HL-60/S4 treated with retinoic acid at 250 ng/mL for 4 days and 3 days (cell line): ENCODE results near the gene PXK.
"Not testable (repeated sequence)": the region's sequence is repeated elsewhere in the genome, so short reads cannot be mapped to it uniquely, and the experiment has no call there.

Experiments
- in situ Hi-C: fragments of 300-500 bp; cut with MboI; formaldehyde crosslinking; loops from 2 replicates; pipeline ENCODE4 v1.7.0; 2022; ENCODE audit warnings: low sequenced_read_pairs

The PXK gene

DNA sequence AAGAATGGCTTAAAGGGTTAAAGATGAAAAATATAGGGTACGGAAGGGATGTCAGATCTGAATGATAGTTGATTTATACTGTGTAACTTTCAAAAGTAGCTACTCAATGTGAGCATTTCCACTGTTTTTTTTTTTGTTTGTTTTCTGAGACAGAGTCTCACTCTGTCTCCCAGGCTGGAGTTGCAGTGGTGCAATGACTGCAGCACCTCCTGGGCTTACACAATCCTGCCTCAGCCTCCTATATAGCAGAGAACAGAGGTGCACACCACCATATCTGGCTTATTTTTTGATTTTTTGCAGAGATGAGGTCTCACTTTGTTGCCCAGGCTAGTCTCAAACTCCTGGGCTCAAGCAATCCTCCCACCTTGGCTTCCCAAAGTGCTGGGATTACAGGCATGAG, 9.9 kb upstream of the PXK start:
- in situ Hi-C loops = loop anchor here (10.0 to 25.0 kb wide), 2 partner anchors 92 to 215 kb away; partner anchors contain the start of gene ACOX2

GRCh38 chr3:58323529-58324390, 8.9 kb upstream of the PXK start:
- in situ Hi-C loops = loop anchor here (10.0 to 25.0 kb wide), 2 partner anchors 91 to 214 kb away; partner anchors contain the start of gene ACOX2

DNA sequence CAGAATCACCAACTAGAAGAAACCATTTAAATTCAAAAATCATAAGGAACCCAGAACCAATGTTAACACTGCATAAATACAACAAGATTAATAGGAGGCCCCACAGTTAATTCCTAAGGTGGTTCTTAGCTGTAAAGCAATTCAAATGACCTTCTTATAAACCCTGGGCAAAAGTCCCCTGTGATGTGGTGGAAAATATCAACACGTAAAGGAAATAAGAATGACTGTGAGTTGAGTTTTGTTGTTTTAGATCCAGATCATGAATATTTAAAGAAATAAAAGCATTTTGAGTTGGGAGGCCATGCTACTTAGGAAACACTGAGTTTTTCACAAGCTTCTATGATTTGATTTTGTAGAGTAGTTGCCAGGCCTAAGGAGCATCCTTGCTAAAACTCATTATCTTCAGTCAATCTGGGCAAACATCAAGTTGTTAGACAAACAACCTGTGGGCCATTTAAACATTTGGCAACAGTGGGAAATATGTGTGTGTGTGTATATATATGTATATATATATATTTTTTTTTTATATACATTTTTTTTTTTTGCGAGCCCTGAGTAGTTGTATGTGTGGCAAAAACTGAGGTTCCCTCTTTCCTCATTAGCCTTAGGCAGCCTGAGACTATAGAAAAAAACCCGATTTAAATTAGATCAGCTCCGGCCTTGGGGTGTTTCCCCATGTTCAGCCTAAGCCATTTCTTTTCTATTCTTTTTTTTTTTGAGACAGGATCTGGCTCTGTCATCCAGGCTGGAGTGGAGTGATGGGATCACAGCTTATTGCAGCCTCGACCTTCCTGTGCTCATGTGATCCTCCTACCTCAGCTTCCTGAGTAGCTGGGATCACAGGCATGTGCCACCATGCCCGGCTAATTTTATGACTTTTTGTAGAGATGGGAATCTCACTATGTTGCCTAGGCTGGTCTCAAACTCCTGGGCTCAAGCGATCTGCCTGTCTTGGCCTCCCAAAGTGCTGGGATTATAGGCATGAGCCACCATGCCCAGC, 8.0 kb upstream of the PXK start:
- in situ Hi-C loops = loop anchor here (10.0 to 25.0 kb wide), 2 partner anchors 90 to 213 kb away; partner anchors contain the start of gene ACOX2

GRCh38 chr3:58325525-58325992, 7.1 kb upstream of the PXK start:
- in situ Hi-C loops = loop anchor here (10.0 kb wide), 1 partner anchor 89 kb away; no protein-coding TSS in a partner anchor

- in situ Hi-C loops = loop anchor here (10.0 kb wide), 1 partner anchor 88 kb away; no protein-coding TSS in a partner anchor
Measured at GRCh38 chr3:58326267-58326900, 6.3 kb upstream of the PXK start.

GRCh38 chr3:58329150-58329921, 3.4 kb upstream of the PXK start:
- in situ Hi-C loops = loop anchor here (10.0 kb wide), 1 partner anchor 85 kb away; no protein-coding TSS in a partner anchor

DNA sequence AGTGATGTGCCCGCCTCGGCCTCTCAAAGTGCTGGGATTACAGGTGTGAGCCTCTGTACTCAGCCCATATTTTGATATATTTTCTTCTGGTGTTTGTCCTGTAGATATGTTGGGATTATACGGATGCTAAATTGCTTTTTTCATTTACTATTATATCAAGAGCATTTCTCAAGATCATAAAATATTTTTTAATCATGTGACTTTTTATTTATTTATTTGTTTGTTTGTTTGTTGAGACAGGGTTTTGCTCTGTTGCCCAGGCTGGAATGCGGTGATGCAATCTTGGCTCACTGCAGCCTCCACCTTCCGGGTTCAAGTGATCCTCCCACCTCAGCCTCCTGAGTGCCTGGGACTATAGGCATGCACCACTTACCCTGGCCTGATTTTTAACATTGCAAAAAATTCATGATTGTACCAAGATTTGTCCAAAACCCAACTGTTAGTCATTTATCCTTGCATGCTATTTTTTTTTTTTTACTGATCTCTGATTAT, 2.7 kb upstream of the PXK start:
- in situ Hi-C loops = loop anchor here (10.0 kb wide), 1 partner anchor 85 kb away; no protein-coding TSS in a partner anchor

DNA sequence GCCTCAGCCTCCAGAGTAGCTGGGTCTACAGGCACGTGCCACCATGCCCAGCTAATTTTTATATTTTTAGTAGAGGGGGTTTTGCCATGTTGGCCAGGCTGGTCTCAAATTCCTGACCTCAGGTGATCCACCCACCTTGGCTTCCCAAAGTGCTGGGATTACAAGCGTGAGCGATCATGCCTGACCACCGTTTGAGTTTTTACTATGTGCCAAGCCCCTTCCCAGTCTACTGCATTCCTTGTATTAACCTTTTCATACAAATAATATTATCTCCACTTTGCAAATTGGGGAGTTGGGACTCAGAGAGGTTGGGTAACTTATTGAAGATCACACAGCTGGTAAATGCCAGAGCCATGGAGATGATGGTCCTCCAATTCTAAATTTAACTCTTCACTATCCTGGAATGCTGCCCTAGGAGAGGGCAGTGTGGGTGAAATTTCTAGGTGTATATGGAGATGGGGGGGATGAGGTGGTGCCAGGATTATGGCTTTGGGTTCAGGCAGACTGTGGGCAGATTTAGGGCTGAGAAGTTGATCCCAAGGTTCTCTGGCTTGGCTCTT, 1.0 kb upstream of the PXK start:
- in situ Hi-C loops = no loop called here

- in situ Hi-C loops = no loop called here
Measured at GRCh38 chr3:58333206-58334012, 717 bp downstream of the PXK start.

- in situ Hi-C loops = no loop called here
Measured at GRCh38 chr3:58334013-58334321, 1.3 kb downstream of the PXK start.

GRCh38 chr3:58334506-58334884, 1.8 kb downstream of the PXK start:
- in situ Hi-C loops = no loop called here

DNA sequence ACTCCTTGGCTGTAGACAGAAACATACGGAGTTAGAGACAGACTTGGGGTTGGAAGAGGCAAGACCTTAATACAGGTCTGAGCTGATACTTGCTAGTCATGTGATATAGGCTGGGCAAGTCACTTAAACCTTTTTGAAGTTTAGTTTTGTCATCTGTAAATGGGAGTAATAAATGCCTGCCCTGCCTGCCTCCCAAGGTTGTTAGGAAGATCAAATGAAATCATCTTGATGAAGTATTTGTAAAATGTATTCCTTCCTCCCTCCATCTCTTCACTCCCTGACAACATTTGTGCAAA, 2.9 kb downstream of the PXK start:
- in situ Hi-C loops = no loop called here

DNA sequence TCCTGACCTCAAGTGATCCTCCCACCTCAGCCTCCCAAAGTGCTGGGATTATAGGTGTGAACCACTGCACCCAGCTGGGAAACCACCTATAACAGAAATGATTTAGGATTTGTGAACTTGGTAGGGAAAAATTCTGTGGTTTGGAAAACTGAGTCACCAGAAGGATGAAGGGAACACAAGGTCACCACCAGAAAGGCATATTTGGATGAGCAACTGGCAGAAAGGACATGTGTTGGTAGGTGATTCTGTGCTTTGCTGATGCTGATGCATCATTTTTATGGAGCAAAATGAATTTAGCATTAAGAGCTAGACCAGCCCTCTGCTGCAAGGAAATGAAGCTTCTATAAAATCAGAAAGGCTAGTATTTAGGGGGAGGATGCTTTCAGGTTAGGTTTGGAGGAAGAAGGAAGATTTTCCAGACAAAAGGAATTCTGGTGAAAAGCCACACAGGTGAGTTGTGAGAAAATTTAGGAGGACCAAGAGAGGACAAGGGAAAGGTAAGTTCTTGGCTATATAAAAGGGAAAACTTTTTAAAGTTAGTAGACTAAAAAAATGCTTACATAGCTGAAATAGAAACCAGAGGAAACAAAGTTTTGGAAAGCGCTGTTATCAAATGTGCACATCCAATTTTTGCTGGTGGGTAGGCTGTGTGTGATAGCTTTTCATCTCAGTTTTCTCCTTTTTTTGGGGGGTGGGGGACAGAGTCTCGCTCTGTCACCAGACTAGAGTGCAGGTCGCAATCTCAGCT, 3.6 kb downstream of the PXK start:
- in situ Hi-C loops = no loop called here

- in situ Hi-C loops = no loop called here
Measured at GRCh38 chr3:58337190-58337589, 4.5 kb downstream of the PXK start.

DNA sequence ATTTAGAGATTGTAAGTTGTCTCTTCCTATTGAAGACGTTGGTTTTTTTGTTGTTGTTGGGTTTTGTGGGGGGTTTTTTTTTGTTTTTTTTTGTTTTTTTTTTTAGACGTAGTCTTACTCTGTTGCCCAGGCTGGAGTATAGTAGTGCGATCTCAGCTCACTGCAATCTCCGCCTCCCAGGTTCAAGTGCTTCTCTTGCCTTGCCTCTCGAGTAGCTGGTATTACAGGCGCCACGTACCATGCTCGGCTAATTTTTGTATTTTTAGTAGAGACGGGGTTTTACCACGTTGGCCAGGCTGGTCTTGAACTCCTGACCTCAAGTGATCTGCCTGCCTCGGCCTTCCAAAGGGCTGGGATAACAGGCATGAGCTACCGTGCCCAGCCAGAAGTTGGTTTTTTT, 6.5 kb downstream of the PXK start:
- in situ Hi-C loops = not testable (repeated sequence)

GRCh38 chr3:58340594-58341244, 8.0 kb downstream of the PXK start:
- in situ Hi-C loops = no loop called here

DNA sequence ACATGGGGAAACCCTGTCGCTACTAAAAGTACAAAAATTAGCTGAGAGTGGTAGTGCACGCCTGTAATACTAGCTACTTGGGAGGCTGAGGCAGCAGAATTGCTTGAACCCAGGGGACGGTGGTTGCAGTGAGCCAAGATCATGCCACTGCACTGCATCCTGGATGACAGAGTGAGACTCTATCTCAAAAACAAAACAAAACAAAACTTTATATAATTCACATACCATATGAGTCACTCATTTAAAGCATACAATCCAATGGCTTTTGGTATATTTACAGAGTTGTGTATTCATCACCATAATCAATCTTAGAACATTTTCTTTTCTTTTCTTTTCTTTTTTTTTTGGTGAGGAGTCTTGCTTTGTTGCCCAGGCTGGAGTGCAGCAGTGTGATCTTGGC, 8.7 kb downstream of the PXK start:
- in situ Hi-C loops = no loop called here

DNA sequence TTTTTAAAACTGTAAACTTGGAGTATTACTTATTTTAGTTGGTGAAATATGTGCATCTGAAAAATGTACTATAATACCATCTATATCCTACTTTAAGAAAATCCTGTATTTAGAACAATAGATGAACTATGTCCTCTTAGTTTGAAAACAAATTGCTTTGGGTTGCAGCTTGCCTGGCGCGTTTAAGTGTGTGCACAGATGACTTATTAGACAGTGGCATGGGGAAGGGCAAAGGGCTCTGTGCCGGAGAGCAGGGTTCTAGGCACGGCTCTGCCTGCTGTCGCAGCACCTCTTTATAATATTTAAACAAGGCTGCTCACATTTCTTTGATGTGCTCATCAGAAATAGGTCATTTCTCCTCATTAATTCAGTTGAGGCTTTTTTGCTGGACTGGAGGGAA, 10.0 kb downstream of the PXK start:
- in situ Hi-C loops = no loop called here
